C4-2B (cell line): ENCODE data around the gene LYSMD4.

Source experiments
- ZFX ChIP-seq: fragments of 450-650 bp; IDR thresholded peaks from 2 replicates; pipeline ENCODE4 v1.6.1; 2017
- TF ChIP-seq, protein P1 (sequence below): fragments of 450-650 bp; conservative IDR thresholded peaks from 2 replicates; pipeline ENCODE4 v1.5.1; 2017; ENCODE audit warnings: mild to moderate bottlenecking

DNA sequence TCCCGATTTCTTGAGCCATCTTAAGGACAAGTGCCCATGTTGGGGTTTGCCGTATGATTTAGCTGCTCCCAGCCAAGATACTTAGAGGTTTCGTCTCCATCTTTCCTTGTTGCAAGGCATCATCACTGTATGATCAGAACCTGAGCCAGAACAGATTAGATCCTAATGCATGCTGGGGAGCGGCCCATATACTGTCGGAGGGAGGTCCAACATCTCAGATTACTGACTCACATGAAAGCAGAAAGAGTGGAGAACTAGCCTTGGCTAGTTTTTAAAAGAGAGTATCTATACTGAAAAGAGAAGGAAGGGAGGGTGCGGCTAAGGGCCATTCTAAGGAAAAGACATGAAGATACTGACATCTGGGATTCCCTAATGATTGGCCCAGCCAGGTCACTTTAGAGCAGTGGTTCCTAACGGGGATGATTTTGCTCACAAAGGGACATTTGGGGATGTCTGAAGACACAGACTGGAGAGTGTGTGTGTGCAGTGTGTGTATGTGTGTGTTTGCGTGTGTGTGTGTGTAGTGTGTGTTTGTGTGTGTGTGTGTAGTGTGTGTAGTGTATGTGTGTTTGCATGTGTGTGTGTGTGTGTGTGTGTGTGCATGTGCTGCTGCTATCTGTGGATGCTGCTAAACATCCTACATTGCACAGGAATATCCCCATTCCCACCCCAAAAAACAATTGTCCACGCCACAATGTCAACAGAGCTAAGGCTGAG is 12.3 kb upstream of the LYSMD4 start:
- TF ChIP-seq, protein P1, sequence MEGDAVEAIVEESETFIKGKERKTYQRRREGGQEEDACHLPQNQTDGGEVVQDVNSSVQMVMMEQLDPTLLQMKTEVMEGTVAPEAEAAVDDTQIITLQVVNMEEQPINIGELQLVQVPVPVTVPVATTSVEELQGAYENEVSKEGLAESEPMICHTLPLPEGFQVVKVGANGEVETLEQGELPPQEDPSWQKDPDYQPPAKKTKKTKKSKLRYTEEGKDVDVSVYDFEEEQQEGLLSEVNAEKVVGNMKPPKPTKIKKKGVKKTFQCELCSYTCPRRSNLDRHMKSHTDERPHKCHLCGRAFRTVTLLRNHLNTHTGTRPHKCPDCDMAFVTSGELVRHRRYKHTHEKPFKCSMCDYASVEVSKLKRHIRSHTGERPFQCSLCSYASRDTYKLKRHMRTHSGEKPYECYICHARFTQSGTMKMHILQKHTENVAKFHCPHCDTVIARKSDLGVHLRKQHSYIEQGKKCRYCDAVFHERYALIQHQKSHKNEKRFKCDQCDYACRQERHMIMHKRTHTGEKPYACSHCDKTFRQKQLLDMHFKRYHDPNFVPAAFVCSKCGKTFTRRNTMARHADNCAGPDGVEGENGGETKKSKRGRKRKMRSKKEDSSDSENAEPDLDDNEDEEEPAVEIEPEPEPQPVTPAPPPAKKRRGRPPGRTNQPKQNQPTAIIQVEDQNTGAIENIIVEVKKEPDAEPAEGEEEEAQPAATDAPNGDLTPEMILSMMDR: no peak
- TF ChIP-seq ZFX: no peak
